H1 (cell line): Measurements from ENCODE around the gene KRTAP10-3. TPM values are rescaled to one million over a fixed set of nuclear protein-coding genes. Genes with fewer than 3 reads are reported as not detected.

Source experiments
- CTCF ChIA-PET: fragments of 300-600 bp; sonication (Branson Sonifier 250); formaldehyde crosslinking; loops from one replicate; lab custom pipeline; 2021; ENCODE audit not compliant: partially characterized antibody; lab: Charles Lee
- POLR2A ChIA-PET: fragments of 300-600 bp; sonication (Branson Sonifier 250); formaldehyde crosslinking; loops from one replicate; lab custom pipeline; 2021; ENCODE audit warnings: inconsistent platforms; ENCODE audit not compliant: partially characterized antibody; lab: Charles Lee
- DNase-seq, 2 experiments: peaks; one replicate each; pipeline versions ENCODE4 v3.0.0 to v3.0.0-alpha.2; 2010 to 2022; ENCODE audit warnings: low spot score in 2 of 2, low read depth in 1 of 2, mixed read lengths in 1 of 2
- FAIRE-seq: peaks from 2 replicates; lab custom pipeline; 2011; peaks lifted over from hg19 to GRCh38; lab: Jason Lieb, UNC
- H2AFZ ChIP-seq: 2 replicates; pipeline ENCODE4 v1.8.1; 2012; ENCODE audit warnings: low read length, inconsistent platforms
- H2AK5ac ChIP-seq: 2 replicates; pipeline ENCODE4 v1.6.1; 2013; ENCODE audit warnings: low read depth, low read length
- H2BK120ac ChIP-seq: replicated peaks from 2 replicates; pipeline ENCODE3; 2013; ENCODE audit warnings: low read depth, low read length, inconsistent platforms
- H2BK12ac ChIP-seq: 2 replicates; pipeline ENCODE4 v1.6.1; 2013; ENCODE audit warnings: low read depth, low read length
- H2BK15ac ChIP-seq: 2 replicates; pipeline ENCODE4 v1.6.1; 2013; ENCODE audit warnings: low read length
- H2BK20ac ChIP-seq: 2 replicates; pipeline ENCODE4 v1.6.1; 2013; ENCODE audit warnings: low read length
- H2BK5ac ChIP-seq: 2 replicates; pipeline ENCODE4 v1.6.1; 2013; ENCODE audit warnings: low read depth, low read length
- H3K14ac ChIP-seq: 2 replicates; pipeline ENCODE4 v1.6.1; 2013; ENCODE audit warnings: inconsistent platforms; ENCODE audit not compliant: insufficient read length
- H3K18ac ChIP-seq: 2 replicates; pipeline ENCODE4 v1.6.1; 2013; ENCODE audit warnings: low read length; ENCODE audit errors: extremely low read depth
- H3K23ac ChIP-seq: 2 replicates; pipeline ENCODE4 v1.6.1; 2013; ENCODE audit warnings: inconsistent platforms; ENCODE audit not compliant: insufficient read length
- H3K23me2 ChIP-seq: 2 replicates; pipeline ENCODE4 v1.6.1; 2013; ENCODE audit warnings: low read depth, low read length
- H3K27ac ChIP-seq: 2 replicates; pipeline ENCODE4 v1.6.1; 2011; ENCODE audit warnings: low read depth, low read length, inconsistent platforms
- H3K27me3 ChIP-seq, 4 experiments: replicated peaks in 1 of 4; 1 replicate in 1 of 4; 2 replicates in 3 of 4; pipeline versions ENCODE4 v1.6.1 to v1.8.1; 2011 to 2013; ENCODE audit warnings: low read length in 3 of 4, mild to moderate bottlenecking in 3 of 4, inconsistent platforms in 2 of 4, mixed read lengths in 2 of 4, moderate library complexity in 1 of 4; ENCODE audit not compliant: control insufficient read depth in 3 of 4, insufficient read depth in 3 of 4; ENCODE audit errors: extremely low read depth in 1 of 4
- H3K36me3 ChIP-seq, 4 experiments: 2 replicates each; pipeline versions ENCODE4 v1.6.1 to v1.8.1; 2011 to 2013; ENCODE audit warnings: mild to moderate bottlenecking in 4 of 4, low read length in 3 of 4, moderate library complexity in 2 of 4, control low read depth in 1 of 4, inconsistent platforms in 1 of 4; ENCODE audit not compliant: insufficient read depth in 4 of 4, control insufficient read depth in 2 of 4
- H3K4ac ChIP-seq: replicated peaks from 2 replicates; pipeline ENCODE3; 2013; ENCODE audit warnings: low read length, low read depth, mixed read lengths, inconsistent platforms; ENCODE audit not compliant: insufficient read length
- H3K4me1 ChIP-seq, 4 experiments: replicated peaks in 1 of 4; 1 replicate in 1 of 4; 2 replicates in 3 of 4; pipeline versions ENCODE4 v1.6.1 to v1.8.1; 2011 to 2013; ENCODE audit warnings: low read length in 3 of 4, inconsistent platforms in 2 of 4, mixed read lengths in 1 of 4; ENCODE audit not compliant: insufficient read depth in 4 of 4, control insufficient read depth in 3 of 4
- H3K4me2 ChIP-seq, 2 experiments: 2 replicates each; pipeline versions ENCODE4 v1.6.1 to v1.8.1; 2011 to 2013; ENCODE audit warnings: low read depth in 2 of 2, low read length in 2 of 2, control low read depth in 1 of 2, inconsistent platforms in 1 of 2, mild to moderate bottlenecking in 1 of 2; ENCODE audit not compliant: insufficient read depth in 1 of 2
- H3K4me3 ChIP-seq, 4 experiments: fragments of 200-600, 300-600 bp in 1 of 4; sonication (generic), shearing (Covaris generic), sonication (Bioruptor Twin) in 1 of 4; 2 replicates each; pipeline versions ENCODE4 v1.5.1 to v1.8.1; 2011 to 2016; ENCODE audit warnings: low read length in 4 of 4, low read depth in 3 of 4, control low read depth in 2 of 4, inconsistent platforms in 2 of 4, mild to moderate bottlenecking in 2 of 4, mixed read lengths in 1 of 4, moderate library complexity in 1 of 4; ENCODE audit not compliant: insufficient read depth in 2 of 4; ENCODE audit errors: extremely low read depth in 1 of 4
- H3K56ac ChIP-seq: replicated peaks from 2 replicates; pipeline ENCODE3; 2013; ENCODE audit warnings: low read depth, mild to moderate bottlenecking, mixed read lengths, low read length, inconsistent platforms; ENCODE audit not compliant: insufficient read length
- H3K79me1 ChIP-seq: 2 replicates; pipeline ENCODE4 v1.6.1; 2013; ENCODE audit warnings: low read depth, low read length, control low read depth
- H3K79me2 ChIP-seq, 2 experiments: 2 replicates each; pipeline versions ENCODE4 v1.6.1 to v1.8.1; 2012 to 2013; ENCODE audit warnings: low read length in 2 of 2, mild to moderate bottlenecking in 2 of 2, inconsistent platforms in 1 of 2; ENCODE audit not compliant: insufficient read depth in 2 of 2, control insufficient read depth in 1 of 2
- H3K9ac ChIP-seq, 4 experiments: replicated peaks in 1 of 4; 1 replicate in 1 of 4; 2 replicates in 3 of 4; pipeline versions ENCODE4 v1.6.1 to v1.8.1; 2011 to 2013; ENCODE audit warnings: low read depth in 3 of 4, low read length in 3 of 4, control low read depth in 2 of 4, mild to moderate bottlenecking in 2 of 4, moderate library complexity in 2 of 4, inconsistent platforms in 1 of 4; ENCODE audit errors: extremely low read depth in 1 of 4
- H3K9me3 ChIP-seq, 2 experiments: 2 replicates each; pipeline versions ENCODE4 v1.6.1 to v1.8.1; 2012 to 2013; ENCODE audit warnings: mild to moderate bottlenecking in 2 of 2, moderate library complexity in 2 of 2, control low read depth in 1 of 2, inconsistent platforms in 1 of 2, low read depth in 1 of 2, low read length in 1 of 2, mixed read lengths in 1 of 2; ENCODE audit not compliant: insufficient read depth in 2 of 2
- H4K20me1 ChIP-seq, 2 experiments: replicated peaks in 1 of 2; 2 replicates each; pipeline versions ENCODE3 to v1.8.1; 2011 to 2013; ENCODE audit warnings: inconsistent platforms in 2 of 2, low read length in 2 of 2, mild to moderate bottlenecking in 1 of 2; ENCODE audit not compliant: insufficient read depth in 2 of 2, control insufficient read depth in 1 of 2
- H4K5ac ChIP-seq: 2 replicates; pipeline ENCODE4 v1.6.1; 2013; ENCODE audit warnings: low read length, low read depth, mixed read lengths, inconsistent platforms; ENCODE audit not compliant: insufficient read length
- H4K8ac ChIP-seq: 2 replicates; pipeline ENCODE4 v1.8.0; 2013; ENCODE audit warnings: mild to moderate bottlenecking, moderate library complexity, low read length, inconsistent platforms; ENCODE audit not compliant: insufficient read depth; ENCODE audit errors: extremely low read depth
- H4K91ac ChIP-seq: replicated peaks from 2 replicates; pipeline ENCODE3; 2013; ENCODE audit warnings: low read length, mixed read lengths, inconsistent platforms; ENCODE audit not compliant: insufficient read length
- ASH2L ChIP-seq: fragments of 200-600, 300-600 bp; sonication (generic); IDR thresholded peaks from one replicate; pipeline ENCODE4 v1.7.1; 2017; ENCODE audit warnings: low read length
- BACH1 ChIP-seq: IDR thresholded peaks from 2 replicates; pipeline ENCODE4 v1.6.1; 2012; ENCODE audit warnings: low read length, improper control_type of control experiment
- NRF1 ChIP-seq: IDR thresholded peaks from 2 replicates; pipeline ENCODE4 v1.6.1; 2011; ENCODE audit warnings: mild to moderate bottlenecking, low read depth, low read length, improper control_type of control experiment
- SIRT6 ChIP-seq: IDR thresholded peaks from one replicate; pipeline ENCODE4 v1.7.1; 2012; ENCODE audit warnings: low read length, inconsistent platforms
- WGBS, 2 experiments: shearing (Covaris generic) in 1 of 2; methylation state at CpG; one replicate each; pipeline versions ENCODE4 v1.1.6 to v1.1.7; 2013 to 2015; ENCODE audit warnings: low lambda C conversion rate in 2 of 2, mixed read lengths in 2 of 2, inconsistent platforms in 1 of 2, low coverage in 1 of 2, missing lambda C conversion rate in 1 of 2; ENCODE audit not compliant: insufficient replicate concordance in 2 of 2, insufficient coverage in 1 of 2, insufficient read length in 1 of 2; ENCODE audit errors: extremely low coverage in 1 of 2, missing lambda C conversion rate in 1 of 2; 5-methylcytosine and 5-hydroxymethylcytosine counted together
- polyA plus RNA-seq, 7 experiments: library from polyadenylated mRNA; depleted of rRNA in 3 of 7; stranded (reverse) in 5 of 7; unstranded in 2 of 7; fragments of >200 nt in 5 of 7; fragments of 200-250 nt in 2 of 7; gene quantifications; 1 replicate in 5 of 7; 2 replicates in 1 of 7; 4 replicates in 1 of 7; pipeline versions ENCODE4 v1.2.1 to v1.2.3, GENCODE V29; 2011 to 2013; ENCODE audit warnings: missing spikeins in 2 of 7, mixed read lengths in 2 of 7
- total RNA-seq: library from RNA; stranded (reverse); fragmentation: NEBNext Ultra II Directional; extraction: Animal tissue kit (Norgen Biotek cat#: 25700); gene quantifications from 2 replicates; pipeline ENCODE4 v1.2.1, GENCODE V29; 2021

Gene KRTAP10-3
- total and polyA plus RNA-seq, 2 of the 8 experiments (the other 6 are each of a cell fraction or from before 2014, with no cell fraction given) = not detected

- Histone ChIP-seq H3K27me3 (peaks cover 0 to 3% (median 0%) of the 10 kb centered on the region in 4 experiments; a peak in 1 of 7 replicates), H3K4me2 (no peak overlapping the region), H3K9ac (no peak overlapping the region), H3K27ac (no peak overlapping the region), H3K79me2 (no peaks in the 10 kb centered on the region), H3K4me1 (no peaks in the 10 kb centered on the region; a peak in 1 of 7 replicates), H3K23me2 (peaks cover 12% of the 10 kb centered on the region), H3K23ac (no peak overlapping the region), H3K56ac (no peak overlapping the region), H3K9me3 (peaks cover 0 to 15% of the 10 kb centered on the region in 2 experiments; a peak in 3 of 4 replicates), H3K36me3 (no peaks in the 10 kb centered on the region), H4K20me1 (no peaks in the 10 kb centered on the region), H2AK5ac (peak overlapping the region; percentile 75), H2BK12ac (peak overlapping the region; percentile 87), H2AFZ (no peak overlapping the region), H3K4me3 (no peak overlapping the region), H2BK5ac (0 out of 2 replicates have a peak overlapping the region, but pooled peaks have one; percentile 52), H3K18ac (no peak overlapping the region), H2BK20ac (no peak overlapping the region), H3K4ac (no peak overlapping the region), H4K91ac (no peak overlapping the region), H2BK15ac (peak overlapping the region; percentile 95), H2BK120ac (no peak overlapping the region), H3K14ac (no peak overlapping the region), H3K79me1 (peaks cover 3% of the 10 kb centered on the region; the same call in 1 of the 2 replicates), H4K5ac (no peak overlapping the region), H4K8ac (no peak overlapping the region)
- FAIRE-seq (no peak), DNase-seq (no peak)
- 78% methylated on average over 1 of the region's 1 CpG; no CpG with 5 or more reads in 1 of the 2 experiments for WGBS, 2 experiments
- ChIA-PET CTCF (no interaction called here), POLR2A (no interaction called here)
- TF ChIP-seq ASH2L (no peak), NRF1 (no peak), BACH1 (no peak), SIRT6 (no peak)
These were observed 34.8 kb downstream of the KRTAP10-3 start for GRCh38 chr21:44523567-44524413.
